GM19324 (cell line): ENCODE results near the gene KLHDC9.
A peak's percentile ranks its signal among the peaks of the same experiment; 100 is the strongest.

Source experiments
- ATAC-seq: cut with Tn5 transposase; IDR thresholded peaks from one replicate; pipeline ENCODE4 v1.9.1; 2021; ENCODE audit warnings: mild to moderate bottlenecking, moderate library complexity; ENCODE audit not compliant: unreplicated experiment, low FRiP score

Gene KLHDC9

GRCh38 chr1:161128591-161129420, 30.6 kb downstream of the KLHDC9 start:
- ATAC-seq, result no peak

DNA sequence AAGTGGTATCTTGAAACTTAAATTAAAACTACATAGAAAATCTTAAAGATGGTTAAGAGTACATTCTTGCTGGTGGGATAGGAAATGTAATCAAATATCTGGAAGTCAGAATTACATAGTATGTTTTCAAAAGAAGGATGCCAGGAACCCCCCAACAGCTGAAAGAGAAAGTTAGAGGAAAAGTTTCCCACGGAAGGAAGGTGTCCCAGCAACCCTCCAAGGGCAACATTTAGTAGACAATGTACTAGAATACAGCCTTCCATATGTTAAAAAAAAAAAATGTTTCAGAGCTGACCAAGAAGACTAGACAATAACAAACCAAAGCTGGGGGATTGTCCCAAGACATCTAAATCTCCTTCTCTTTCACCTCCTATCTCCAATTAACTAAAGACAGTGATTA, 32.1 kb downstream of the KLHDC9 start:
- ATAC-seq, result no peak

- no peak for ATAC-seq
Measured at GRCh38 chr1:161131523-161132409, 33.6 kb downstream of the KLHDC9 start.

DNA sequence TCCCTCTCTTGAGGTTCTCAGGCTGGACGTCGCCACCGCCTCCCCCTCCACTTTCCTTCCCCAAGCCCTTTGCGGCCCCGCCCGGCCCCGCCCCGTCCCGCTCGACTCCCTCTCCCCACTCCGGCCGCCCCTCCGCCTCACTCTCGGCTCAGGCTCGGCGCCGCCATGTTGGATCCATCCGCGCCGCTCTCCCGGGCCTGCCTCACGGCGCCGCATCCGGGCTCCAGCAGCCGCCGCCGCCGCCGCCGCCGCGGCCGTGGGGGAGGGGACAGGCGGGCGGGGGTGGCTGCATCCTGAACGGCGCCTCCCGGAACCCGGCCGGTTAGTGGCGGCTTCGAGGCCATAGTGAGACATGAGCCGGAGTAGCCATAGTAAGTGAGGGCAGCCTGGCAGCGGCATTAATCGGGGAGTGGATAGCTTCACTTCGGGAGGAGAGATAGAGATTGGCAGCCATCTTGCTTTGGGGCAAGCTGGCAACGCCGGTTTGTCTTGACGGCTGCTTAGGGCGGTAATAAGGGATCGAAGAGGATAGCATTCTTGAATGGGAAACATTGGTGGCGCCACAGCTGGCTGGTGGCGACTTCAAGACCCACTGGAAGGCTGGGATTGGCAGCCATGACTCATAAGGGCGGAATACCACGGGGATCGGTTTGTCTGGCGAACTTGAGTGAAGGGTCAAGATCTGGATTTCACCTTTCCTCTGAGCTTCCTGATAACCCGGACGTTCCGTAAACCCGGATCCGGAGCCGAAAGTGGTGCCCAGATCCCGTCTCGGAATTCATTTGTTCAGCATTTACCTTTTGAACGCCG, 34.5 kb downstream of the KLHDC9 start, which contains the start of gene DEDD:
DEDD (minus strand) TSS at position 258 of the 810 bp plus-strand sequence. CDS start 8,205 bp downstream, outside the sequence.
- peak; percentile 94 for ATAC-seq

DNA sequence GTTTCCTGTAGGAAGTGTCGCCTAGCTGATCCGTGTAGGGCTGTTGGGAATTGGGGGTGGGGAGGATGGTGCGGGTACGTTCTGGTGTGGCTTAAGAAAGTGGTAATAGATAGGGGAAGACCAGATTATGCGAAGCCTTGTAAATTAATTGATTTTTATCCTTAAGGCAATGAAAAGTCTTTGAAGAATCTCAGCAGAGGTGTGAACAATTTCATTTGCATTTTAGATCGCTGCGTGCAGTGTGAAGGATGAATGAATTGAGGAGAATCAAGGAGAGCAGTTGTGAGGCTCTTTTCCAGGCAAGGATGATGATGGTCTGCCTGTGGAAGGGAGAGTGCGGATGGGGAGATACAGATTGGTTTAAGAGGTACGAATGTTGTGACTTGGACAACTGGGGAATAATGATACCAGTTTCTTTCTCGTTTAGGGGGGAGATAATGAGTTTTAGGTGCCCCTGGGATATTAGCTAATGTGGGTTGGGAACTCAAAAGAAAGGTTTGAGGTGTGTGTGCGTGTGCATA, 35.1 kb downstream of the KLHDC9 start:
- no peak for ATAC-seq

DNA sequence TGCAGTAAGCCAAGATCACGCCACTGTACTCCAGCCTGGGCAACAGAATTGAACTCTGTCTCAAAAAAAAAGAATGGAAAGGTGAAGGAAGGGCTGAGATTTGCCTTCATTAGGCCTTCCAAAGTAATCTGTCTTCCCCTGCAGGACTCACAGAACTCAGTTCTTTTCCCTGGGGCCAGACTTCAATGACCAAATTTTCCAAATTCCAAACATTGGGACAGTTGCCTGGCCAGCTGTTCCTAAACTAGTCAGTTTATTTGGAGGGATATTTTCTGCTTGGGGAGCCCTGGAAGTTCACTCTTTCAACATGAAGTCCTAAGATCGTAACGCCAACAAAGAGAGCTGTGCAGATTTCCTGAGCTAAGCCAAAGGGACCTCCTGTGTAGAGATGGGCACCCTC, 39.7 kb downstream of the KLHDC9 start:
- ATAC-seq, result no peak

DNA sequence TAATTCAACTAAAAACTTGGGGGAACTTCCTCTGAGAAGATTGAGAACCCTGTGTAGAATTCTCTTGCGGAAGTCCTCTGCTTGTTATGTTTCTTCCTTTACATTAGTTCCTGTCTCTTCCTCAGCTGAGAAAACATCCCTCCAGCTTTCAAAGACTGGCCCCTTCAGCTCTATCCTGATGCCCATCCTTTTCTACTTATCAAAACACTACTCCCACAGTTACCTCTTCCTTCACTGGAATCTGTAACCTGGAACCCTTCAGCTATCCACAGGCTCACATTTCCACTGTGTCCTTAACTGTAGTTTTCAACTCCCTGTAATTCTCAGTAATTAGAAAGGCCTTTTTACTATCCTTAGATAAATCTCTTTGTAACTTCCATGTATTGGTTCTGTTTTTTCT, 40.3 kb downstream of the KLHDC9 start:
- no peak for ATAC-seq

DNA sequence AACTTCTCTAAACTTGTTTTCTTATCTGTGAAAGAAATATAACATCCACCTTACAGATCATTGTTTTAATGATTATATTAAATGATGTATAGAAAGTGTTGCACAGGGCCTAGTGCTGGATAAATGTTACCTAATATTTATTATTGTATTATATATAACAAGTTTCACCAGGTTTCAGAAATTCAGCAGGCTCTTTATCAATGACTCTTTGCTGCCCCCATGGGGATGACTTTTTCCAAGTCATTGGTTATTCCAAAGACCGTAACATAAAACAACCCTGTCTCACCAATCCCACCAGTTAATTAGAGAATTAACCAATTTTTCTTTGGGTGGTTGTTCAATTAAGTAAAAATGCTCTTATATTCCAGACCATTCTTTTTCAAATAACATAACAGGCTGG, 41.6 kb downstream of the KLHDC9 start:
- ATAC-seq, result no peak

- ATAC-seq, result no peak
Measured at GRCh38 chr1:161140755-161141400, 42.7 kb downstream of the KLHDC9 start.

DNA sequence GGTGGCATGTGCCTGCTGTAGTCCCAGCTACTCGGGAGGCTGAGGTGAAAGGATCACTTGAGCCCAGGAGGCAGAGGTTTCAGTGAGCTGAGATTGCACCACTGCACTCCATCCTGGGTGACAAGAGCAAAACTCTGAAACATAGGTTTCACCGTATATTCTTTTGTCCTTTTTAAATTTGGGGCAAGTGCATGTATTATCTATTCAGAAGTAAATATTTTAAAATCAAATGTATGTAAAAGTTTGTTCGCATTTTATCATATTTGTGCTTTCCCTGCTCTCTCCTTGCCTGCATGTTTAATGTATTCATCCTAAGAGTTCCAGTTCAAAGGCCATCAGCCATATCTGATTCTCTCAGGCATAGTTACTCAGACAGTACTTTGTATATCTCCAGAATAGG, 47.7 kb downstream of the KLHDC9 start:
- ATAC-seq, result no peak
